Testis (tissue), 3 donors: ENCODE measurements around the gene TOX4. TPM values are rescaled to one million over a fixed set of nuclear protein-coding genes. Genes with fewer than 3 reads are reported as not detected.
"Not testable (repeated sequence)": the region's sequence is repeated elsewhere in the genome, so short reads cannot be mapped to it uniquely, and the experiment has no call there.

Experiments used
- DNase-seq: peaks from one replicate; pipeline ENCODE4 v3.0.0-alpha.2; 2019
- H3K27ac ChIP-seq, 2 donors: fragments of 200-600 bp; sonication (generic); one replicate each; pipeline ENCODE4 v1.5.1; 2019
- H3K27me3 ChIP-seq: fragments of 200-600 bp; sonication (generic); one replicate; pipeline ENCODE4 v1.5.1; 2019
- H3K36me3 ChIP-seq: fragments of 200-600 bp; sonication (generic); one replicate; pipeline ENCODE4 v1.5.1; 2017; ENCODE audit warnings: low read depth; ENCODE audit errors: missing control alignments
- H3K4me1 ChIP-seq: fragments of 200-600 bp; sonication (generic); one replicate; pipeline ENCODE4 v1.5.1; 2019
- H3K4me3 ChIP-seq, 2 donors: fragments of 200-600 bp; sonication (generic); one replicate each; pipeline ENCODE4 v1.5.1; 2017 to 2019
- H3K9me3 ChIP-seq: fragments of 200-600 bp; sonication (generic); one replicate; pipeline ENCODE4 v1.5.1; 2017
- POLR2A ChIP-seq: fragments of 450-650 bp; IDR thresholded peaks from one replicate; pipeline ENCODE4 v1.6.1; 2017; ENCODE audit warnings: antibody characterized with exemption, mild to moderate bottlenecking, moderate library complexity
- WGBS, 2 donors: methylation state at CpG; one replicate each; pipeline ENCODE4 v1.1.5; 2018; 5-methylcytosine and 5-hydroxymethylcytosine counted together
- intact Hi-C: fragments of 100-400 bp; cut with DNase I; formaldehyde crosslinking; loops from one replicate; pipeline ENCODE4 v1.15.1; 2023; ENCODE audit warnings: low total_unique reads
- polyA plus RNA-seq: library from polyadenylated mRNA; stranded (reverse); fragments of 350-450 nt; fragmentation: Illumina TruSeq; extraction: RNeasy Lipid Tissue Mini Kit (QIAGEN cat#74804); gene quantifications from one replicate; pipeline ENCODE4 v1.2.3, GENCODE V29; 2014; ENCODE audit warnings: low read depth, low replicate concordance; ENCODE audit not compliant: insufficient read depth
- small RNA-seq, 2 donors: library from RNA; depleted of rRNA; stranded (forward); fragments of <200 nt; gene quantifications; one replicate each; pipeline ENCODE3, GENCODE V24; 2016
- total RNA-seq, 2 donors: library from RNA; depleted of rRNA; stranded (reverse); fragments of >200 nt; gene quantifications; one replicate each; pipeline ENCODE4 v1.2.3, GENCODE V29; 2016
- TF ChIP-seq, protein P1 (sequence below), 3 experiments: fragments of 450-650 bp in 2 of 3; fragments of 200-600 bp in 1 of 3; sonication (generic) in 1 of 3; IDR thresholded peaks; one replicate each; pipeline ENCODE4 v1.5.1; 2016 to 2019; ENCODE audit warnings: antibody characterized with exemption in 3 of 3, mild to moderate bottlenecking in 2 of 3, moderate library complexity in 1 of 3

TOX4 gene
- total and polyA plus RNA-seq, 3 donors from 2014 or later = 64.4 to 120 (median 72.6) TPM

DNA sequence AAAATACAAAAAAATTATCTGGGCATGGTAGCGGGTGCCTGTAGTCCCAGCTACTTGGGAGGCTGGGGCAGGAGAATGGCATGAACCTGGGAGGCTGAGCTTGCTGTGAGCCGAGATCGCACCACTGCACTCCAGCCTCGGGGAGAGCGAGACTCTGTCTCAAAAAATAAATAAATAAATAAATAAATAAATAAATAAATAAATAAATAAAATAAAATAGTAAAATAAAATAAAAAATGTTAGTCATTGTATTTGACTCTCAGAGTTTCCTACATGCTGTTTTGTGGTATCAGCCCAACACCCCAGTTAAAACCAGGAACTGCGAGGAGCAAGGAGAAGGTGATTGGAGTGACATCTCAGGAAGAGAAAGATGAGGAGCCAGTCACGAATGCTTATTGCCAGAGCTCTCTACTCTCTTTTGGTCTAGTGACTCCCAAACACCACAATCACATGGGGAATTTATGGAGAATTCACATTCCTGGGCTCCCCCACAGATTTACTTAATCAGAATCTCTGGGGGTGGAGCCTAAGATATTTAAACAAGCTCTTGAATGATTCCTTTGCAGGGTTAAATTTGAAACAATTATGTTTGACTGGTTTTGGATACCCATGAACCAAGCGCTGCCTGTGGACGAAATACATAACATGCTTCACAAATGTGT, 64.5 kb downstream of the TOX4 start:
- no peak for DNase-seq

DNA sequence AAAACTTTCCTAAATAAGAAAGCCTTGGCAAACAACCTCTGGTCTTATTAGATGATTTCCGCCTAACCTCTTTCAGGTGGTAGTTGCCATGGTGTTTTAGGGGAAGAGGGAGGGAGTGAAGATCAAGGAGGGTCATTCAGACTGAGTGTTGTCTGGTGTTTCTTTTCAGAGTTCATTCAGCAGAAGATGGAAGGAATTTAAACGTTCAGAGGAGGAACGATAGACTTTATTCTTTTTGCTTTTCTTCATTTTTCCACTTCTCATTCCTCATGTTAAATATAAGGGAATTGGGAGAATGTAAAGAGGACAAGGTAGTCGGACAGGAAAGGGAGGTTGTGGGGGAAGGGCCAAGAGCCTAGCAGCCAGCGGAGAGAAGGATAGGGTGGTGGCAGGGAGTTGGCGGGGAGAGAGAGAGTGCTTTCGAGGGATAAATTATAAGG, 66.5 kb downstream of the TOX4 start:
- no peaks in the 10 kb centered on the region for H3K27me3 ChIP-seq
- H3K4me3 ChIP-seq = no peak overlapping the region
- no peaks in the 10 kb centered on the region for H3K36me3 ChIP-seq
- H3K27ac ChIP-seq = no peak overlapping the region
- H3K9me3 ChIP-seq = no peaks in the 10 kb centered on the region
- no peaks in the 10 kb centered on the region for H3K4me1 ChIP-seq
- 43 to 46% methylated on average over 7 of the region's 7 CpGs for WGBS, 2 donors
- TF ChIP-seq POLR2A = no peak
- TF ChIP-seq, protein P1, sequence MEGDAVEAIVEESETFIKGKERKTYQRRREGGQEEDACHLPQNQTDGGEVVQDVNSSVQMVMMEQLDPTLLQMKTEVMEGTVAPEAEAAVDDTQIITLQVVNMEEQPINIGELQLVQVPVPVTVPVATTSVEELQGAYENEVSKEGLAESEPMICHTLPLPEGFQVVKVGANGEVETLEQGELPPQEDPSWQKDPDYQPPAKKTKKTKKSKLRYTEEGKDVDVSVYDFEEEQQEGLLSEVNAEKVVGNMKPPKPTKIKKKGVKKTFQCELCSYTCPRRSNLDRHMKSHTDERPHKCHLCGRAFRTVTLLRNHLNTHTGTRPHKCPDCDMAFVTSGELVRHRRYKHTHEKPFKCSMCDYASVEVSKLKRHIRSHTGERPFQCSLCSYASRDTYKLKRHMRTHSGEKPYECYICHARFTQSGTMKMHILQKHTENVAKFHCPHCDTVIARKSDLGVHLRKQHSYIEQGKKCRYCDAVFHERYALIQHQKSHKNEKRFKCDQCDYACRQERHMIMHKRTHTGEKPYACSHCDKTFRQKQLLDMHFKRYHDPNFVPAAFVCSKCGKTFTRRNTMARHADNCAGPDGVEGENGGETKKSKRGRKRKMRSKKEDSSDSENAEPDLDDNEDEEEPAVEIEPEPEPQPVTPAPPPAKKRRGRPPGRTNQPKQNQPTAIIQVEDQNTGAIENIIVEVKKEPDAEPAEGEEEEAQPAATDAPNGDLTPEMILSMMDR (IDR thresholded peaks at IDR 0.05) = no peak
- intact Hi-C loops = no loop called here
- DNase-seq = no peak

More for the DNA sequence above, 64.5 kb downstream of the TOX4 start:
- Histone ChIP-seq H3K4me3 (no peak overlapping the region), H3K9me3 (no peaks in the 10 kb centered on the region), H3K36me3 (no peaks in the 10 kb centered on the region), H3K27ac (no peak overlapping the region), H3K4me1 (no peaks in the 10 kb centered on the region), H3K27me3 (no peaks in the 10 kb centered on the region)
- TF ChIP-seq, protein P1 (IDR thresholded peaks at IDR 0.05) = no peak
- TF ChIP-seq POLR2A = no peak
- 86 to 88% methylated on average over 9 of the region's 9 CpGs for WGBS, 2 donors
- intact Hi-C loops = no loop called here

DNA sequence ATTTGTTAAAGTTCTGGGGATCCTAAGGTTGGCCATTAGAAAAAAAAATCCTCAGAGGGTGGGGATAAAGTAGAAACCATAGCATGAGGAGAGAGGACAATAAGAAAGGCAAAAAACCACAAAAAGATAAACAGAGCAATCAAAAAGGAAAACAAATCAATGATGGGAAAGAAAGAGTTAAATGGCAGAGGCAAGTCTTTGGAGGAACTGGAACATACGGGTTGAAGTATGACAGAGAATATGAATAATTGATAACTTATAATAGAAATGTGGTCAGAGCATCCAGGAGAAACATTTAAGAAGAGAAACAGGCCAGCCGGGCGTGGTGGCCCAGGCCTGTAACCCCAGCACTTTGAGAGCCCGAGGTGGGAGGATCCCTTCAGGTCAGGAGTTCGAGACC, 67.0 kb downstream of the TOX4 start:
- DNase-seq = no peak
- Histone ChIP-seq H3K4me3 (no peak overlapping the region), H3K9me3 (no peaks in the 10 kb centered on the region), H3K4me1 (no peaks in the 10 kb centered on the region), H3K27me3 (no peaks in the 10 kb centered on the region), H3K27ac (no peak overlapping the region), H3K36me3 (no peaks in the 10 kb centered on the region)
- WGBS, 2 donors = 66 to 67% methylated on average over 5 of the region's 5 CpGs
- intact Hi-C loops = no loop called here
- no peak for TF ChIP-seq POLR2A
- TF ChIP-seq, protein P1 (IDR thresholded peaks at IDR 0.05) = no peak

DNA sequence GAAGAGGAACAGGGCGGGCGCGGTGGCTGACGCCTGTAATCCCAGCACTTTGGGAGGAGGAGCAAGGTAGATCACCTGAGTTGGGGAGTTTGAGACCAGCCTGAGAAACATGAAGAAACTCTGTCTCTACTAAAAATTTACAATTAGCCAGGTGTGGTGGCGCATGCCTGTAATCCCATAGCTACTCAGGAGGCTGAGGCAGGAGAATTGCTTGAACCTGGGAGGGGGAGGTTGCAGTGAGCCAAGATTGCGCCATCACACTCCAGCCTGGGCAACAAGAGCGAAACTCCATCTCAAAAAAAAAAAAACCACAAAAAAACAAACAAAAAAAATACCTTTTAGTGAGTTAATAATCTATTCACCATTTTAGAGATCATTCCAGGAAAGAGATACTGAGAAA, 67.6 kb downstream of the TOX4 start:
- H3K4me3 ChIP-seq, DNase-seq, H3K9me3 ChIP-seq, intact Hi-C loops, H3K4me1 ChIP-seq, H3K36me3 ChIP-seq, H3K27me3 ChIP-seq, H3K27ac ChIP-seq: not testable (repeated sequence)
- 89 to 96% methylated on average over 7 of the region's 7 CpGs for WGBS, 2 donors

Small RNA genes within 50 kb of the gene (small RNA-seq; reads per million reads assigned to genes)
- gene RN7SL650P = 0 reads per million in 2 donors

Other genes starting within 250 kb of the TOX4 start
- 100 to 1,000 TPM; 317 to 399 TPM for gene HNRNPC, start 207.8 kb upstream of the TOX4 start, total RNA-seq
- gene HNRNPC, start 207.8 kb upstream of the TOX4 start, polyA plus RNA-seq = 443 TPM
- gene RPGRIP1, start 197.1 kb upstream of the TOX4 start, total RNA-seq = 10 to 100 TPM; 35.7 to 38.9 TPM
- 110 TPM for gene RPGRIP1, start 197.1 kb upstream of the TOX4 start, polyA plus RNA-seq
- 100 to 1,000 TPM; 104 to 112 TPM for gene SUPT16H, start 93.2 kb upstream of the TOX4 start, total RNA-seq
- 99.5 TPM for gene SUPT16H, start 93.2 kb upstream of the TOX4 start, polyA plus RNA-seq
- gene CHD8, start 21.1 kb upstream of the TOX4 start, total RNA-seq = 10 to 100 TPM; 82.8 to 87.4 TPM
- gene CHD8, start 21.1 kb upstream of the TOX4 start, polyA plus RNA-seq = 67.3 TPM
- gene RAB2B, start 236 bp upstream of the TOX4 start, total RNA-seq = 10 to 100 TPM; 32.9 to 40.1 TPM
- 36.4 TPM for gene RAB2B, start 236 bp upstream of the TOX4 start, polyA plus RNA-seq
- 10 to 100 TPM; 65.7 to 66.3 TPM for gene METTL3, start 34.1 kb downstream of the TOX4 start, total RNA-seq
- 81.1 TPM for gene METTL3, start 34.1 kb downstream of the TOX4 start, polyA plus RNA-seq
- gene SALL2, start 49.2 kb downstream of the TOX4 start, total RNA-seq = 1 to 10 TPM; 4.1 to 5.0 TPM
- 5.5 TPM for gene SALL2, start 49.2 kb downstream of the TOX4 start, polyA plus RNA-seq
- not detected for gene OR10G3, start 102.9 kb downstream of the TOX4 start, total RNA-seq
- gene OR10G3, start 102.9 kb downstream of the TOX4 start, polyA plus RNA-seq = not detected
- under 1 TPM in 1 of 2 donors, not detected in 1; 0.25 TPM for gene OR10G2, start 157.7 kb downstream of the TOX4 start, total RNA-seq
- gene OR10G2, start 157.7 kb downstream of the TOX4 start, polyA plus RNA-seq = not detected
- under 1 TPM in 1 of 2 donors, not detected in 1; 0.19 TPM for gene OR4E2, start 176.6 kb downstream of the TOX4 start, total RNA-seq
- not detected for gene OR4E2, start 176.6 kb downstream of the TOX4 start, polyA plus RNA-seq
- under 1 TPM in 1 of 2 donors, not detected in 1; 0.47 TPM for gene OR4E1, start 196.6 kb downstream of the TOX4 start, total RNA-seq
- 0.16 TPM for gene OR4E1, start 196.6 kb downstream of the TOX4 start, polyA plus RNA-seq